GM21447 (cell line): ENCODE measurements around the gene ZMAT5.

ENCODE experiments used
- ATAC-seq: cut with Tn5 transposase; IDR thresholded peaks from one replicate; pipeline ENCODE4 v1.9.1; 2021; ENCODE audit not compliant: unreplicated experiment

The ZMAT5 gene

GRCh38 chr22:29733362-29734201 is 33.2 kb downstream of the ZMAT5 start:
- ATAC-seq = no peak

GRCh38 chr22:29732883-29733282 is 33.9 kb downstream of the ZMAT5 start:
- ATAC-seq = no peak

DNA sequence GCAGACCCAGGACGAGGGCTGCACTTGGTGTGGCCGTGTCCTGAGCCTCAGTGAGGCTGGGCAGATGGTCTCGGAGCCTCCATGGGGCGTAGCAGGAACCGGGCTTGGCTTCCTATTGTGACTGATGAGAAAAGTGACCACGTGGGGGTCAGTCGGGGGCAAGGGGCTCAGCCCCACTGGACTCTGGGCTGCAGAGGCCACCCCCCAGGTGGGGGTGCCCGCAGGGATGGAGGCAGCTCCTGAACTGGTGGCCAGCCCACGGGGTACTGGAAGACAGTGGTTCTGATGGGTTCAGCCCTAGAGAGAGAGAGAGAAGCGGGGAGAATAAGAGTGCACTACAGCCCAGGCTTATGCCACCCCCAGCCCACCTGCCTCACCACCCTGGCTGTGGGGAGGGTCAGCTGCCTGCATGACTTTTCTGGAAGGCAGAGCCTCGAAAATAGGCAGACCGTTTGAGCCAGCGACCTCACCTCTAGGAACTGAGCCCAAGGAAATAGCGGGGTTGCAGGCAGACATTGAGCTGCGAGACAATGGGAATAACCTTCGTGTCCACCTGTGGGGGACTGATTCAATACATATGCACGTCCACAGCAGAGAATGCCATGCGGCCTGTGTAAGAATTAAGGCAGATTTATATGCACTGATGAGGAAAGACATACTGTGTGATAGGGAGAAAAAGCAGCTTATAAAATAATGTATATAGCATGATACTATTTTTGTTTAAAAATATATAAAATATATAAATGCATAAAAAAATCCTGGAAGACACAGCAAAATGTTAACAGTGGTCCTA is 35.6 kb downstream of the ZMAT5 start:
- no peak for ATAC-seq

- ATAC-seq = no peak
Measured at GRCh38 chr22:29729161-29729560, 37.6 kb downstream of the ZMAT5 start.

- ATAC-seq = no peak
Measured at GRCh38 chr22:29727131-29727523, 39.7 kb downstream of the ZMAT5 start.

- no peak for ATAC-seq
Measured at GRCh38 chr22:29726512-29727130, 40.2 kb downstream of the ZMAT5 start.

DNA sequence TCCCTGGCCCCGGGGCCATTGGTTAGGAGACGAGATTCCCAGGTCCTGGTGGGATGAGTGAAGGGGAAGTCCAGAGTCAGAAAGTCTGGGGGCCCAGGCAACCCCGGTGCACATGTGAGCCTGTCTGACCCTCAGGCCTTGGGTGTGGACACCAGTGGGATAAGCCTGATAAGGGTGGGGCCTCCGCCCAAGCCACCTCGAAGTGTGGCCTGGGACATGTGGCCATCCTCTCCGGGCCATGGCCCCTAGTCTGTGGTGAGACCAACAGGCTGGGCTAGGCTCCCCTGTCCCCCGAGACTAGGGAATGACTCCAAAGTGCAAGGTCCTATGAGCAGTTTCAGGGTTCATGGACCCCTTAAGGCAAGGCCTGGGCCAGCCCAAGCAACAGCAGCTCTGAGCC is 40.7 kb downstream of the ZMAT5 start:
- ATAC-seq = no peak

- ATAC-seq = no peak
Measured at GRCh38 chr22:29724843-29725242, 42.0 kb downstream of the ZMAT5 start.

- ATAC-seq = no peak
Measured at GRCh38 chr22:29723766-29724165, 43.0 kb downstream of the ZMAT5 start.

- no peak for ATAC-seq
Measured at GRCh38 chr22:29722587-29722986, 44.2 kb downstream of the ZMAT5 start.

DNA sequence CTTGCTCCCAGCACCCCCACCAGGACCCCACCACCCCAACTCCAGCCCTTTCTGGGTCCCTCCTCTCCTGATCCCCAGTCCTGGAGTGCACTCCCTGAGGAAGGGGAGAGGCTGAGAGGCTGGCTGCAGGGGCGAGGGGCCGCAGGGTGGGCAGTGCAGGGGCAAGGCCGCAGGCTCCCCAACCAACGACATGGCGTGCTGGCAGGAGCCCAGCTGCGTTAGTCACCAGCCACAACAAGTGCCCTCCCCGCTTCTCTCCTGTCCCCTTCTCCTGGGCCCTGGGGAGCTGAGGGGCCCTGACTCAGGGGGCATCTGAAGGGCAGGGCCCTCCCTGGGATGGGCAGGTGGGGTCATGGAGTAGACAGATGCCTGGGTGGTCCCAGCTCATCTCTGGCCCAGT is 44.7 kb downstream of the ZMAT5 start:
- no peak for ATAC-seq

DNA sequence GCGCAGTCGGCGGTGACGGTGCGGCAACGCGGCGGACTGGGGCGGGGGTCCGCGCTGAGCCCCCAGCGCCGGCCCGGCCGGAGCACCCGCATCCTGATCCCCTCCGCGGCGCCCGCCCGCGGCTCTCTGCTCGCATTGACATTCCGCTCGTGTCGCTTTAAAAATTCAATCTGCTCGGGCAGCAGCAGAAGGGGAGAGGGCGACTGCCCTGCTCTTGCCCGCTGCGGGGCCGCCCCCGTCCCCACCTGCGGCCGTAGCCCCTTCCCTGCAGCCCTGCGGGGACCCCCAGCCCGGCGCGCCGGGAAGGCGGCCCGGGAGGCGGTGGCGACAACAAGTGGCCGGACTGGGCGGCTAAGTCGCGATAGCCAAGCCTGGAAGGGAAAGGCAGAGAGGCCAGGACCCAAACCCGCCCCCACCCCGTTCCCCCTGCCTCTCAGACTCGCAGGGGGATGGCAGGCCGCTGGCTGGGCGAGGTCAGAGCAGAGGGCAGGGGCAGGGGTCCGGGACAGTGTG is 45.9 kb downstream of the ZMAT5 start:
- ATAC-seq = no peak

DNA sequence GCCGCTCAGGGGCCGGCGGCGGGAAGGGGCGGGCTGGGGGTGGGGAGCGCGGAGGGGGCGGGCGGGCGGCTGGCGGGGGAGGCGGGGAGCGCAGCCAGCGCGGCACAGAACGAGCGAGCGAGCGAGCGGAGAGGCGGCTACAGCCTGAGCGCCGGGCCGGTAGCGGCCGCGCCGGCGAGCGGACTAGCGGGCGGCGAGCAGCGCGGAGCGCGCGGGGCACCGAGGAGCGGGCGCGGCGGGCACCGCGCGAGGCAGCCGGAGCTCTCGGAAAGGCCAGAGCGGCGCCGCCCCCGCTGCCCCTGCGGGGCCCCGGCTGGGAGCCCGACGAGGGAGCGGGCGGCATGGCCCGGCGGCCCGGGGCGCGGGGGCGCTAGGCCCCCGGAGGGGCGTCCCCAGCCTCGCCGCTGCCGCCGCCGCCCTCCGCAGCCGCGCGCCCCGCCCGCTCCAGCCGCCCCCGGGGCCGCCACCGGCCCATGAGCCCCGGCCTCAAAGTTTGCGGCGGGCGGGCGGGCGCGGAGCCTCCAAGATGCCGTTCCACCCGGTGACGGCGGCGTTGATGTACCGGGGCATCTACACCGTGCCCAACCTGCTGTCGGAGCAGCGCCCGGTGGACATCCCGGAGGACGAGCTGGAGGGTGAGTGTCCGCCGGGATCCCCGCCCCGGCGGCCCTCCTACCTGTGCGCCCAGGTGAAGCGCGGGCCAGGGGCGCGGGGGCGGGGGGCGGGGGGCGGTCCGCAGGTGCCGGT is 46.7 kb downstream of the ZMAT5 start, which contains the start of gene CABP7:
Gene CABP7 (plus strand): TSS at position 105 of the 747 bp plus-strand sequence. CDS start 422 bp downstream, at position 527.
- ATAC-seq = no peak

- ATAC-seq = no peak
Measured at GRCh38 chr22:29718949-29719898, 47.6 kb downstream of the ZMAT5 start.

- ATAC-seq = no peak
Measured at GRCh38 chr22:29717789-29718188, 49.0 kb downstream of the ZMAT5 start.

DNA sequence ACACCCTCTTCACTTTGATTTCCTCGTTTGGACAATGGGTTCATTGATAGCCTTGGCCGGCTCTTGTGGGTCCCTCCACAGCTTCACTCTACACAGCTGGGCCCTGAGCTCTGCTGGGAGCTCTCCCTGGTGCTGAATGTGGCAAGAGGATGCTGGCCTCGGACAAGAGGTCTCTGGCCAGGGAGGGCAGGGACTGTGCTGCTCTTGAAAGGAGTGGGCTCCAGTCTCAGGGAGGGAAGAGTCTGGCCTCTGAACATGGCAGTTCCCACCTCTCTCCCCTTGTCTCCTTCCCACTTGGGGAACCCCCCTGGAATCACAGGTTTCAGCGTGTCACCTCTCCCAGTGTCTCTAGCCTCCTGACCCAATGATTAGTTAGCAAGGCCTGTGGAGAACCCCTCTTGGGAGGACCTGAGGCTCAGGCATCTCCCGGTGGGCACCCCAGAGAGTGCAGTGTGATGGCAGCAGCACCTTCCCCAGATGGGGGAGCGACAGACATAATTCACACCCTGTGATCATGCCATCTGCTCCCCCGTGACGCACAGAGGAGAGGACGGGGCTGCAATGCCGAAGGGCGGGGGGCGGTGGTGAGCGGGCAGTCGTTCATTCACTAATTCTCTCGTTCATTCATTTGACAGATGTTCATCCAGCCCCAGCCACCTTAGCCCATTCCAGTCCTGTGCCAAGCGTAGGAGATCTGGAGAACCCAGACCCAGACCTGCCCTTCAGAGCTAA is 49.8 kb downstream of the ZMAT5 start:
- no peak for ATAC-seq

DNA sequence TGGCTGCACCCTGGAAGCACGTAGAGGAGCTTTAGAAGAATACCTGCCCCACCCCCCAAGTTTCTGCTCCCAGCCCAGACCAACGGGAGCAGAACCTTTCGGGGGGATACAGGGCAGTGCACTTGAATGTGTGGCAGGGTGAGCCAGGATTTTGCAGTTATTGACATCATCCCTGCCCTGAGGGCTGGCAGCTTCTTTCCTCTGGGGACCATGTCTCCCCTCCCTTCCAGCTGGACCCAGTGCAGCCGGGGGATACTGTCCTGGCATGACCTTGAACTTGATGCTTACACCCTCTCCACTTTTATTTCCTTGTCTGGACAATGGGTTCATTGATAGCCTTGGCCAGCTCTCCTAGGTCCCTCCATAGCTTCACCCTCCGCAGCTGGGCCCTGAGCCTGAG is 51.1 kb downstream of the ZMAT5 start:
- ATAC-seq = no peak

GRCh38 chr22:29715240-29715639 is 51.6 kb downstream of the ZMAT5 start:
- no peak for ATAC-seq

- ATAC-seq = no peak
Measured at GRCh38 chr22:29713156-29713727, 53.6 kb downstream of the ZMAT5 start.
